ENCODE measurements around the gene CLEC16A.

The CLEC16A gene

GRCh38 chr16:11047057-11047456 lies 102.7 kb downstream of the CLEC16A start:
- no peak for DNase-seq

- no peak for DNase-seq
These were observed 103.8 kb downstream of the CLEC16A start for GRCh38 chr16:11047939-11048800.

GRCh38 chr16:11049396-11050059 lies 105.2 kb downstream of the CLEC16A start:
- DNase-seq, result no peak

GRCh38 chr16:11050536-11050935 lies 106.2 kb downstream of the CLEC16A start:
- DNase-seq, result no peak

GRCh38 chr16:11050944-11051343 lies 106.6 kb downstream of the CLEC16A start:
- no peak for DNase-seq

GRCh38 chr16:11051430-11051829 lies 107.1 kb downstream of the CLEC16A start:
- DNase-seq, result no peak

- no peak for DNase-seq
These were observed 107.8 kb downstream of the CLEC16A start for GRCh38 chr16:11051879-11052808.

- no peak for DNase-seq
These were observed 109.6 kb downstream of the CLEC16A start for GRCh38 chr16:11053916-11054460.

GRCh38 chr16:11056090-11056992 lies 112.0 kb downstream of the CLEC16A start:
- DNase-seq, result no peak

- DNase-seq, result no peak
These were observed 112.8 kb downstream of the CLEC16A start for GRCh38 chr16:11056993-11057649.

GRCh38 chr16:11057711-11058345 lies 113.5 kb downstream of the CLEC16A start:
- no peak for DNase-seq

- DNase-seq, result no peak
These were observed 114.5 kb downstream of the CLEC16A start for GRCh38 chr16:11058832-11059231.

- no peak for DNase-seq
These were observed 115.2 kb downstream of the CLEC16A start for GRCh38 chr16:11059588-11059987.

GRCh38 chr16:11060364-11060763 lies 116.0 kb downstream of the CLEC16A start:
- no peak for DNase-seq

GRCh38 chr16:11060842-11061241 lies 116.5 kb downstream of the CLEC16A start:
- no peak for DNase-seq

- no peak for DNase-seq
These were observed 117.4 kb downstream of the CLEC16A start for GRCh38 chr16:11061629-11062270.

GRCh38 chr16:11063448-11064201 lies 119.3 kb downstream of the CLEC16A start:
- DNase-seq, result peak; percentile 60

- no peak for DNase-seq
These were observed 119.8 kb downstream of the CLEC16A start for GRCh38 chr16:11064202-11064540.

- no peak for DNase-seq
These were observed 120.5 kb downstream of the CLEC16A start for GRCh38 chr16:11064851-11065250.

All from DMS79 (cell line).